GM12873 (cell line): ENCODE results near the gene REXO4.

Experiments used
- TF ChIP-seq, protein P1 (sequence below): IDR thresholded peaks from 2 replicates; pipeline ENCODE4 v1.5.1; 2012; ENCODE audit warnings: low read depth, mild to moderate bottlenecking, moderate library complexity, low read length, control low read depth; ENCODE audit not compliant: insufficient read depth; ENCODE audit errors: missing control alignments

REXO4 gene

DNA sequence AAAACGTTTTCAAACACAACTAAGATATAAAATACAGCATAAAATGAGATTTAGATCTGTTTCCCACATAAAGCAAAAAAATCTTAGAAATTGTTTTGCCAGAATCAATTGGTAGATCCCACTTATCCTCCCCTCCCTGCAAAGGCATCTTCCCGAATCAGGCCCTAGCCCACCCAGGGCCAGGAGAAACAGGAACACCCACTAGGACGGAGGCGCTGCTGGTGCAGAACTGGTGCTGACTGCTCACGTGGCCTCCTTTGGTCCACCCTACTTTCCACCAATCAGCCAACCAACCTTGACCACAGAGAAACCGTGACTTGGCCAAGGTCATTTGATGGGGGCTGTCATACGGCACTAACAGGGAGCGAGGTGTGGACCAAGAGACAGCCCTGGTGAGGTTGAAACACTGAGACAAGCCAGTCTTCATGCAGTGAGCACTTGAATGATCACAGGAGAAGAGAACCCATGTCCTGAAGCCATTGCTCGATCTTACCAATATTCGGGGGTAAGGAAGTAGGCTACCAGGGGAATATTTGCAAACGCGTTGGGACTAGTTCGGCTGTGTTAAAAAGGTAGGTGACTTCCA lies 56.2 kb downstream of the REXO4 start:
- TF ChIP-seq, protein P1, sequence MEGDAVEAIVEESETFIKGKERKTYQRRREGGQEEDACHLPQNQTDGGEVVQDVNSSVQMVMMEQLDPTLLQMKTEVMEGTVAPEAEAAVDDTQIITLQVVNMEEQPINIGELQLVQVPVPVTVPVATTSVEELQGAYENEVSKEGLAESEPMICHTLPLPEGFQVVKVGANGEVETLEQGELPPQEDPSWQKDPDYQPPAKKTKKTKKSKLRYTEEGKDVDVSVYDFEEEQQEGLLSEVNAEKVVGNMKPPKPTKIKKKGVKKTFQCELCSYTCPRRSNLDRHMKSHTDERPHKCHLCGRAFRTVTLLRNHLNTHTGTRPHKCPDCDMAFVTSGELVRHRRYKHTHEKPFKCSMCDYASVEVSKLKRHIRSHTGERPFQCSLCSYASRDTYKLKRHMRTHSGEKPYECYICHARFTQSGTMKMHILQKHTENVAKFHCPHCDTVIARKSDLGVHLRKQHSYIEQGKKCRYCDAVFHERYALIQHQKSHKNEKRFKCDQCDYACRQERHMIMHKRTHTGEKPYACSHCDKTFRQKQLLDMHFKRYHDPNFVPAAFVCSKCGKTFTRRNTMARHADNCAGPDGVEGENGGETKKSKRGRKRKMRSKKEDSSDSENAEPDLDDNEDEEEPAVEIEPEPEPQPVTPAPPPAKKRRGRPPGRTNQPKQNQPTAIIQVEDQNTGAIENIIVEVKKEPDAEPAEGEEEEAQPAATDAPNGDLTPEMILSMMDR, result no peak

DNA sequence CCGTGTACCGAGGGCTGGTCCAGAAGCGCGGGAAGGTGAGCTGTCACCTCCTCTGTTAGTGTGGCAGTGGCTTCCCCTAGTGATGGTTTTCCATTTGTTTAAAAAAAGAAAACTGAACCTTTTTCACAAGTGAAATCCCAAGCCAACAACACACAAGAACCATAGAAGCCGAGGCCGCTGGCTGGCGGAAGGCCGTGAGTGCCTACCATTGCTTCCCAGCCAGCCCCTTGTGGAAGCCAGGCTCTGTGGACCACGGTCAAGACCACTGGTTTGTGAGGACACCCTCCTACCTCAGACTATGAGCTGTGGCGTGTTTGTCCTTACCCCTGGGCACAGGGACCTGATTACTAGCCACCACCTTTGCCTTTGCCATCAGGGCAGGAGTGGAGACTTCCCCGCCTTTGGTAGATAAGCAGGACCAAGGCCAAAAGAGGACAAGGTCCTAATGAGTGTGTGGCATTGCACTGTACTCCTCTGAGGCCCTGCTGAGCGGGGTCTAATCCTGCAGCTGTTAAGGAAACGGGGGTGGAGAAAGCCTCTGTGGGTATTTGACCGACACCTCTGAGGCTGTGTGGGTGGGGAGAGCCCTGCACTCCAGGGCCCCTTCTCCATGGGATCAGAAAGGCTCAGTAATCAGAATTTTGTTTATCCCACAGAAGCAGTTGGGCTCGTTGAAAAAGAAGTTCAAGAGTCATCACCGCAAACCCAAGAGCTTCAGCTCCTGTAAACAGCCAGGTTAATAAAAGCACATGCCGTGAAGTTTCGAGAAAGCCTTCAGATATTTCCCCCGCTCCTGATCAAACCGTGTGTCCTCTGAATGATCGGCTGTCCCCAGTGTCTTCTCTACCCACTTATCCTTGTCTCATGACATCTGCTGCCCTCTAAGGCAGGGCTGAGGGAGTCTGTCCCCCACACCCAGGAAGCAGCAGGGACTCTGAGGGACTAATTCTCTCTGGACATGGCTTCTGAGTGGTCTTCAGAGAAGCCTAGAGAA lies 57.1 kb downstream of the REXO4 start:
- TF ChIP-seq, protein P1, result no peak

DNA sequence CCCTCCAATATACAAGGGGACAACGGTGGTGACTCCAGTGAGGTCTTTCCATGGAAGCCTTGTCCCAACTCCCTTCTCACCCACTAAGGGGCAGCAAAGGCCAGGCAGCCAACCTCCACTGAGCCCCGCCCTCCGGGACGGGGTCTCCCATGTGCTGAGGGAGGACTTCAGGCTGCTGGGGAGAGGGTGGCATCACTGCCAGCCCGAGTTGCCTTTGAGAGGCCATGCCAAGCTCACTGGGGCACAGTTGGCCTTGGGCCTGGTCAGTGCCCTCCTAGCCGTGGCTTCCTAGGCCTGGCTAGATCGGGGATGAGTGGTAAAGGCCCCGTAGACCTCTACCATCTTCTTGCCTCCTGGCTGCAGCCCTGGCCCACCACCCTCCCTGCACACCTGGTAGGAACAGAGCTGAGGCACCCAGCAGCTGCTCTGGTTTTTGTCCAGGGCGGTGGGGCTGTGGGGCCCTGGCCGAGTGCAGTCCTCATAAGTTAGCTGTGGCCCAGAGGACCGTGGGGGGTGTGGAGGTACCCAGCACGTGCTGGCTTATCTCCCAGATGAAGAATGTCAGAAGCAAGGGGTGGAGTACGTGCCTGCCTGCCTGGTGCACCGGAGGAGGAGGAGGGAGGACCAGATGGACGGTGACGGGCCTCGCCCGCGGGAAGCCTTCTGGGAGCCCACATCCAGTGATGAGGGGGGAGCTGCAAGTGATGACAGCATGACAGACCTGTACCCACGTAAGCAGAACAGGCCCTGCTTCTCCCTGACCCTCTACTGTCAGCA lies 58.2 kb downstream of the REXO4 start:
- TF ChIP-seq, protein P1, result peak; percentile 33

DNA sequence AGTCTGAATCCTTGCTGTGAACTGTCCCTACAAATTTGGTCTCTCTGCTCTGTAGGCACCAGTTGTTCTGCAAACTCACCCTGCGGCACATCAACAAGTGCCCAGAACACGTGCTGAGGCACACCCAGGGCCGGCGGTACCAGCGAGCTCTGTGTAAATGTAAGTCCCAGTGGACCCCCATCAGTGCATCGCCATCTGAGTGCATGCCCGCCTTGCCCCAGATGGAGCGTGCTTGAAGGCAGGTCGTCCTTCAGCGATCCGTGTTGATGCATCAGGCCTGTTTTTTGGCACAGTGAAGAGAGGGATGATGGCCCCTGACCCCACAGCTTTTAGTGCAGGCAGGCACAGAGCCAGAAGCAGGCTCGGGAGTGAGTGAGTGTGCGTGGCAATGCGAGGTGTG lies 60.2 kb downstream of the REXO4 start:
- TF ChIP-seq, protein P1, result no peak

DNA sequence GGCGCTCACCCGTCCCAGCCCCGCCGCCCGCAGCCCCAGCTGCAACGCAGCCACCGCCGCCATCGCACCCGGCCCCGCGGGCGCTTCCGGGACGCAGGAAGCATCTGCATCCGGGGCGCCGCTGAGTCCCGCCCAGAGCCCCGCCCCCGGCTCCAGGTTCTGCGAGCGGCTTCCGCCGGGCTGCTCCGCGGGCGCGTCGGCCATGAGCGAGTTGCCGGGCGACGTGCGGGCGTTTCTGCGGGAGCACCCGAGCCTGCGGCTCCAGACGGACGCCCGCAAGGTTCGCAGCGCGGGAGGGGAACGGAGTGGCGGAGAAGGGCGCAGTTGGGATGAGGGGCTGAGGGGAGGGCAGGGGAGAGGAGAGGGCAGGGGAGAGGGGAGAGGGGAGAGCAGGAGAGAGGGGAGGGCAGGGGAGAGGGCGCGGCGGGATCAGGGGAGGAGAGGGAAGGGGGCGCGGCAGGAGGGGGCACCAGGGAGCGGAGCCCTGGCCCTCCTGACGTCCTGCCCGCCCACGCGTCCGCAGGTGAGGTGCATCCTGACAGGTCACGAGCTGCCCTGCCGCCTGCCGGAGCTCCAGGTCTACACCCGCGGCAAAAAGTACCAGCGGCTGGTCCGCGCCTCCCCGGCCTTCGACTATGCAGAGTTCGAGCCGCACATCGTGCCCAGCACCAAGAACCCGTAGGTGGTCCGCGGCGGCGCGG lies 61.3 kb downstream of the REXO4 start, which contains the start of the genes SURF1 and SURF2:
Gene SURF1 (minus strand): TSS at position 97 of the 701 bp plus-strand sequence. CDS start 34 bp downstream, at position 63.
Gene SURF2 (plus strand): TSS at position 160 of the 701 bp plus-strand sequence. CDS start 43 bp downstream, at position 203.
- TF ChIP-seq, protein P1, result peak; percentile 12
